T-cell (primary cell): ENCODE results near the gene C8A. TPM values are rescaled to one million over a fixed set of nuclear protein-coding genes. Genes with fewer than 3 reads are reported as not detected.

Source experiments
- ATAC-seq, 4 experiments: fragments of 200-7000 bp in 3 of 4; fragments of 150-1000 bp in 1 of 4; cut with Tn5 transposase; replicated peaks in 1 of 4; 1 replicate in 3 of 4; 2 replicates in 1 of 4; pipeline ENCODE4 v1.10.0; 2021; ENCODE audit warnings: moderate library complexity in 3 of 4, mild to moderate bottlenecking in 2 of 4, moderate number of reproducible peaks in 1 of 4
- CTCF ChIA-PET, 2 donors: fragments of 300-600 bp; sonication (Branson Sonifier 250); formaldehyde crosslinking; loops; one replicate each; lab custom pipeline; 2022; ENCODE audit warnings: antibody characterized with exemption in 2 of 2; lab: Charles Lee
- POLR2A ChIA-PET, 2 donors: fragments of 300-600 bp; sonication (Branson Sonifier 250); formaldehyde crosslinking; loops; one replicate each; lab custom pipeline; 2022; ENCODE audit warnings: antibody characterized with exemption in 2 of 2; lab: Charles Lee
- DNase-seq, 35 experiments: peaks; one replicate each; pipeline versions ENCODE4 v3.0.0 to v3.0.0-alpha.2; 2013 to 2023
- H3K27ac ChIP-seq: one replicate; pipeline ENCODE4 v1.5.1; 2013; ENCODE audit warnings: low read length
- H3K27me3 ChIP-seq, 2 experiments: replicated peaks in 1 of 2; 1 replicate in 1 of 2; 2 replicates in 1 of 2; pipeline versions ENCODE4 v1.6.1 to v1.7.0; 2013; ENCODE audit warnings: low read length in 1 of 2, mixed read lengths in 1 of 2; ENCODE audit not compliant: control insufficient read depth in 2 of 2, insufficient read depth in 2 of 2; ENCODE audit errors: extremely low read depth in 1 of 2
- H3K36me3 ChIP-seq, 2 donors: 1 replicate in 1 of 2; 2 replicates in 1 of 2; pipeline versions ENCODE4 v1.6.1 to v1.7.0; 2013; ENCODE audit warnings: low read length in 1 of 2; ENCODE audit not compliant: control insufficient read depth in 2 of 2, insufficient read depth in 1 of 2; ENCODE audit errors: extremely low read depth in 1 of 2
- H3K4me1 ChIP-seq, 2 experiments: 1 replicate in 1 of 2; 2 replicates in 1 of 2; pipeline versions ENCODE4 v1.6.1 to v1.7.0; 2013; ENCODE audit warnings: low read length in 2 of 2, mixed read lengths in 1 of 2; ENCODE audit not compliant: insufficient read depth in 2 of 2, control insufficient read depth in 1 of 2; ENCODE audit errors: extremely low read depth in 1 of 2
- H3K4me3 ChIP-seq, 2 donors: 1 replicate in 1 of 2; 2 replicates in 1 of 2; pipeline versions ENCODE4 v1.5.1 to v1.7.0; 2013; ENCODE audit warnings: mild to moderate bottlenecking in 2 of 2, low read length in 1 of 2, moderate library complexity in 1 of 2; ENCODE audit not compliant: control insufficient read depth in 1 of 2; ENCODE audit errors: extremely low read depth in 1 of 2
- H3K9me3 ChIP-seq: 2 replicates; pipeline ENCODE4 v1.7.0; 2013
- H3K27ac Mint-ChIP-seq, 2 donors: one replicate each; pipeline ENCODE4 v1.8.0; 2020 to 2021; ENCODE audit warnings: mild to moderate bottlenecking in 2 of 2, mixed read lengths in 2 of 2
- H3K27me3 Mint-ChIP-seq, 2 donors: one replicate each; pipeline ENCODE4 v1.8.0; 2021 to 2022; ENCODE audit warnings: mixed read lengths in 2 of 2
- H3K36me3 Mint-ChIP-seq: one replicate; pipeline ENCODE4 v1.8.0; 2021; ENCODE audit warnings: mixed read lengths
- H3K4me1 Mint-ChIP-seq, 3 donors: one replicate each; pipeline ENCODE4 v1.8.0; 2020 to 2022; ENCODE audit warnings: mixed read lengths in 3 of 3, mild to moderate bottlenecking in 1 of 3
- H3K4me3 Mint-ChIP-seq, 3 donors: one replicate each; pipeline ENCODE4 v1.8.0; 2020 to 2022; ENCODE audit warnings: mild to moderate bottlenecking in 3 of 3, mixed read lengths in 3 of 3, moderate library complexity in 3 of 3
- H3K9me3 Mint-ChIP-seq, 3 donors: one replicate each; pipeline ENCODE4 v1.8.0; 2020 to 2022; ENCODE audit warnings: mixed read lengths in 3 of 3
- WGBS: methylation state at CpG from one replicate; pipeline ENCODE4 v1.1.5; 2013; ENCODE audit warnings: missing lambda C conversion rate; ENCODE audit not compliant: insufficient coverage; 5-methylcytosine and 5-hydroxymethylcytosine counted together
- total RNA-seq, 35 experiments: library from RNA in 6 of 35; stranded (reverse) in 6 of 35; fragments of 120-200 nt in 1 of 35; gene quantifications; one replicate each; pipeline versions ENCODE4 v1.2.1 to v1.2.4 and lab custom pipeline; 2013 to 2026

C8A gene
- total RNA-seq, 5 donors from 2014 or later (not counting 1 experiment from before 2014, with no cell fraction given) = 0.12 TPM; not detected in 4

GRCh38 chr1:56934430-56935060 lies 79.9 kb downstream of the C8A start:
- H3K27me3 ChIP-seq = no peaks in the 10 kb centered on the region
- H3K27me3 Mint-ChIP-seq = no peaks in the 10 kb centered on the region
- no peak overlapping the region for H3K4me3 ChIP-seq
- no peak overlapping the region for H3K27ac Mint-ChIP-seq
- H3K36me3 Mint-ChIP-seq = no peaks in the 10 kb centered on the region
- H3K4me1 ChIP-seq = no peaks in the 10 kb centered on the region
- ChIA-PET CTCF (interaction anchor here in 1 of 2 donors (0.6 kb wide), 1 partner anchor 11 kb away, joined by 3 read pairs; no protein-coding TSS in a partner anchor), POLR2A (interaction anchor here (0.6 kb wide), 2 partner anchors 42 to 184 kb away, joined by 4 to 7 read pairs; no protein-coding TSS in a partner anchor)
- WGBS = 57% methylated on average over 1 of the region's 1 CpG
- H3K9me3 Mint-ChIP-seq = peaks cover 0 to 4% (median 0%) of the 10 kb centered on the region in 3 donors
- no peaks in the 10 kb centered on the region for H3K4me1 Mint-ChIP-seq
- no peak for ATAC-seq
- H3K4me3 Mint-ChIP-seq = no peak overlapping the region
- no peaks in the 10 kb centered on the region for H3K36me3 ChIP-seq
- no peak for DNase-seq
- H3K9me3 ChIP-seq = no peaks in the 10 kb centered on the region
- no peak overlapping the region for H3K27ac ChIP-seq

DNA sequence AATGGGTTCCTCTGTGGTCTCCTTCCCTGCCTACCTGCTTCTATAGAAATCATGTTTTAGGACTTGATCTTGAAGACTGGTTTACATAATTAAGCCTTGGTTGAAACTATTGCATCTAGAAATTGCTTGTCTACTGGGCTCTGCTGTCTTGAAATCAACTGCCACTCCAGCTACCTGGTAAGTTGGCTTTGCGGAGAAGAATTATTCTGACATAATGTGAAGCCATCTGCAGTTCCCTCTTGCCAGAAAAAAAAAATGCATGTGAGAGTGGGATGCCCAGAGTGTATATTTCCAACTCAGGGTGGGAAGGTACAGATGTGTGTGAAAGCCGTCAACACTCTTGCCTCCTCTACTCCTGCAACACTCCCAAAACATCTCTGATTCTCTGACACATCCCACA lies 84.0 kb downstream of the C8A start:
- no peaks in the 10 kb centered on the region for H3K36me3 Mint-ChIP-seq
- 100% methylated on average over 1 of the region's 2 CpGs for WGBS
- Histone ChIP-seq H3K27me3 (no peaks in the 10 kb centered on the region), H3K9me3 (no peaks in the 10 kb centered on the region), H3K4me1 (no peaks in the 10 kb centered on the region), H3K36me3 (no peaks in the 10 kb centered on the region), H3K4me3 (no peak overlapping the region), H3K27ac (no peak overlapping the region)
- POLR2A ChIA-PET = no interaction called here
- CTCF ChIA-PET = interaction anchor here in 1 of 2 donors (0.8 kb wide), 1 partner anchor 8 kb away, joined by 3 read pairs; no protein-coding TSS in a partner anchor
- no peak overlapping the region for H3K27ac Mint-ChIP-seq
- no peaks in the 10 kb centered on the region for H3K4me1 Mint-ChIP-seq
- peaks cover 0 to 2% of the 10 kb centered on the region in 2 donors for H3K27me3 Mint-ChIP-seq
- DNase-seq = no peak
- no peak for ATAC-seq
- H3K9me3 Mint-ChIP-seq = no peaks in the 10 kb centered on the region
- no peak overlapping the region for H3K4me3 Mint-ChIP-seq

- Mint-ChIP-seq H3K4me3 (no peak overlapping the region), H3K27me3 (peaks cover 0 to 2% of the 10 kb centered on the region in 2 donors), H3K36me3 (no peaks in the 10 kb centered on the region), H3K4me1 (no peaks in the 10 kb centered on the region), H3K9me3 (no peaks in the 10 kb centered on the region), H3K27ac (no peak overlapping the region)
- no peaks in the 10 kb centered on the region for H3K27me3 ChIP-seq
- no peaks in the 10 kb centered on the region for H3K9me3 ChIP-seq
- H3K4me3 ChIP-seq = no peak overlapping the region
- H3K27ac ChIP-seq = no peak overlapping the region
- no peak for DNase-seq
- CTCF ChIA-PET = interaction anchor here in 1 of 2 donors (0.8 kb wide), 1 partner anchor 9 kb away, joined by 3 read pairs; no protein-coding TSS in a partner anchor
- WGBS = 100% methylated on average over 1 of the region's 2 CpGs
- POLR2A ChIA-PET = no interaction called here
- H3K36me3 ChIP-seq = no peaks in the 10 kb centered on the region
- no peak for ATAC-seq
- H3K4me1 ChIP-seq = no peaks in the 10 kb centered on the region
These were observed 84.6 kb downstream of the C8A start for GRCh38 chr1:56939209-56939608.

- no peaks in the 10 kb centered on the region for H3K4me1 Mint-ChIP-seq
- H3K4me3 Mint-ChIP-seq = no peak overlapping the region
- H3K9me3 Mint-ChIP-seq = no peaks in the 10 kb centered on the region
- no peaks in the 10 kb centered on the region for H3K36me3 ChIP-seq
- H3K4me1 ChIP-seq = no peaks in the 10 kb centered on the region
- no peaks in the 10 kb centered on the region for H3K36me3 Mint-ChIP-seq
- ChIA-PET CTCF (no interaction called here), POLR2A (interaction anchor here in 1 of 2 donors (0.6 kb wide), 1 partner anchor 1646 kb away, joined by 3 read pairs; no protein-coding TSS in a partner anchor)
- no peaks in the 10 kb centered on the region for H3K9me3 ChIP-seq
- H3K27me3 ChIP-seq = no peaks in the 10 kb centered on the region
- no CpG with 5 or more reads among the region's 1 CpG for WGBS
- H3K27ac ChIP-seq = no peak overlapping the region
- ATAC-seq (no peak), DNase-seq (no peak)
- peaks cover 0 to 2% of the 10 kb centered on the region in 2 donors for H3K27me3 Mint-ChIP-seq
- no peak overlapping the region for H3K4me3 ChIP-seq
- no peak overlapping the region for H3K27ac Mint-ChIP-seq
These were observed 85.4 kb downstream of the C8A start for GRCh38 chr1:56940039-56940438.

- POLR2A ChIA-PET = interaction anchor here in 1 of 2 donors (0.7 kb wide), 1 partner anchor 11 kb away, joined by 6 read pairs; no protein-coding TSS in a partner anchor
- no peaks in the 10 kb centered on the region for H3K36me3 ChIP-seq
- H3K9me3 Mint-ChIP-seq = no peaks in the 10 kb centered on the region
- DNase-seq (no peak), ATAC-seq (no peak)
- CTCF ChIA-PET = no interaction called here
- H3K36me3 Mint-ChIP-seq = no peaks in the 10 kb centered on the region
- no peak overlapping the region for H3K27ac Mint-ChIP-seq
- no peaks in the 10 kb centered on the region for H3K27me3 Mint-ChIP-seq
- H3K4me1 Mint-ChIP-seq = no peaks in the 10 kb centered on the region
- H3K4me3 ChIP-seq = no peak overlapping the region
- H3K27me3 ChIP-seq = no peaks in the 10 kb centered on the region
- no peak overlapping the region for H3K4me3 Mint-ChIP-seq
- no peaks in the 10 kb centered on the region for H3K9me3 ChIP-seq
- no peak overlapping the region for H3K27ac ChIP-seq
- 20% methylated on average over 1 of the region's 1 CpG for WGBS
- H3K4me1 ChIP-seq = no peaks in the 10 kb centered on the region
These were observed 93.9 kb downstream of the C8A start for GRCh38 chr1:56948403-56949023.

- Histone ChIP-seq H3K4me3 (no peak overlapping the region), H3K27me3 (peaks cover 0 to 2% of the 10 kb centered on the region in 2 experiments), H3K36me3 (no peaks in the 10 kb centered on the region), H3K4me1 (no peaks in the 10 kb centered on the region), H3K27ac (no peak overlapping the region), H3K9me3 (no peaks in the 10 kb centered on the region)
- DNase-seq (no peak), ATAC-seq (no peak)
- Mint-ChIP-seq H3K4me3 (no peak overlapping the region), H3K9me3 (no peaks in the 10 kb centered on the region), H3K27ac (no peak overlapping the region), H3K27me3 (peaks cover 0 to under 1% of the 10 kb centered on the region in 2 donors), H3K4me1 (no peaks in the 10 kb centered on the region), H3K36me3 (no peaks in the 10 kb centered on the region)
- WGBS = 82% methylated on average over 5 of the region's 8 CpGs
- CTCF ChIA-PET = no interaction called here
- POLR2A ChIA-PET = no interaction called here
These were observed 97.9 kb downstream of the C8A start for GRCh38 chr1:56952501-56952900.
